Endothelial cell of hepatic sinusoid (primary cell): ENCODE results near the gene NANOS1.
"Not testable (repeated sequence)": the region's sequence is repeated elsewhere in the genome, so short reads cannot be mapped to it uniquely, and the experiment has no call there.

Experiments used
- in situ Hi-C: cut with HindIII; loops from 2 replicates; pipeline ENCODE4 v1.10.0; 2017; ENCODE audit warnings: low sequenced_read_pairs

The NANOS1 gene

GRCh38 chr10:119006451-119007210 lies 22.9 kb upstream of the NANOS1 start:
- in situ Hi-C loops = no loop called here

DNA sequence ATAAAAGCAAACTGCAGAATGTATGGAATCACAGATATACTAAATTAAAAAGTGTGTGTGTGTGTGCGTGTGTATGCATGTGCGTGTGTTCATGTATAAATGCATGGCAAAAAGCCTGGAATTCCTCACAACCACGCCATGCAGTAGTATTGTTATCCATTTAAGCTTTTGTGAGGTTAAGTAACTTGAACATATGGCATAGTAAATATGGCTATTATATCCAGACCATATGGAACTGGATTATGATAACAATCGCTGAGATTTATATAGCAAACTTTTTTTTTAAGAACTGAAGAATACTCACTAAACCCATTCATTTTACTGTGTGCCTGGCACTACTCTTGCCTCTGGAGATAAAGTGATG lies 22.3 kb upstream of the NANOS1 start:
- in situ Hi-C loops = no loop called here

DNA sequence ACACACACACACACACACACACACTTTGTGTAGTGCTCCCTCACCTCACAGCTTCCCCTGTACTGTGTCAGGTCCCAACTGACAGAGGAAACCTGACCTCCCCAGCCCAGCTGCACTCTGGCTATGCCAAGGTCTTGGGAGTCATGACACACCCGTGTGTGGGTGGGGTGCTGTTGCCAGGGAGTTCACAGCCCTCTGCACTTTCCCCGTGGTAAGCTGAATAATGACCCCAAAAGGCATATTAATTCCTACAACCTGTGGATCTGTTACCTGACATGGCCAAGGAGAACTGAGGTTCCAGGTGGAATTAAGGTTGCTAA lies 8.9 kb upstream of the NANOS1 start:
- in situ Hi-C loops = no loop called here

GRCh38 chr10:119022846-119023552 lies 6.5 kb upstream of the NANOS1 start:
- in situ Hi-C loops = no loop called here

- in situ Hi-C loops = no loop called here
Observed at GRCh38 chr10:119023553-119023868, 6.0 kb upstream of the NANOS1 start.

GRCh38 chr10:119024882-119025281 lies 4.6 kb upstream of the NANOS1 start:
- in situ Hi-C loops = no loop called here

DNA sequence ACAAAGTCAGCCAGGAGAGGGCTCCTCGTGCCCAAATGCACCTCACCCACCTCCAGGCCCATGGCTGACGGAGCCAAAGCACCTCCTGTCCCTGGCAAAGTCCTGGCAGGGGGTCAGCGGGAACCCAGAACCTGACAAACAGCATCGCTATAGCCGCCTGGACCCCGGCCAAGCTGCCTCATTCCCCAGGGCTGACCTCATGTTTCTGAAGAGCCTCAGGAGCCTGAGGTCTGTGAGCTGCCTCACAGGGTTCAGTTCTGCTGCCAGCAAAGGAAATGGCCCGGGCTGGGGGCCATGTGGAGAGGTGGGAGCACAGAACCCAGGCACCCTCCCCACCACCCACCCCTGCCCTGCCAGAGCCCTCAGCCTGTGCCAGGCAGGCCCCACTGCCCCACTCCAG lies 4.2 kb upstream of the NANOS1 start:
- in situ Hi-C loops = no loop called here

DNA sequence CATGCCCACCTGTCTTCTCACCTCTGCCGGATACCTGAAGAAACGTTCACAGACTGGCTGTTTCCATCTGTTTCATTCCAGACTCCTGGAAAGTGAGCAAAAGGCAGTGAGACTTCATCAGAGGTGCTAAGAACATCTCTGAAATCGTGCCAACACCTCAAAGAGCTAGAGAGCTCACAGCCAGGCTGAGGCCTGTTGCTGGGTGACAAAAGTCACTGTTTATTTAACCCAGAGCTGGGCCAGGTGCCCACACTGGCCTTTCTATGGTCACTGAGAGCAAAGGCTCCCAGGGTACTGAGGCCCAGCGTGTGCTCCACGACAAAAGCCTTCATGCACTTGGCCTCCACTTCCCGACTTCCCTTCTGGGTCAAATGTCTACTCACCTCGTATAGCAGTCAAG lies 3.7 kb upstream of the NANOS1 start:
- in situ Hi-C loops = no loop called here

GRCh38 chr10:119026301-119027110 lies 3.0 kb upstream of the NANOS1 start:
- in situ Hi-C loops = no loop called here

GRCh38 chr10:119028445-119028899 lies 1.0 kb upstream of the NANOS1 start:
- in situ Hi-C loops = not testable (repeated sequence)

- in situ Hi-C loops = no loop called here
Observed at GRCh38 chr10:119028900-119029612, 458 bp upstream of the NANOS1 start.

- in situ Hi-C loops = no loop called here
Observed at GRCh38 chr10:119030421-119031250, 1.1 kb downstream of the NANOS1 start.

- in situ Hi-C loops = no loop called here
Observed at GRCh38 chr10:119031496-119032059, 2.1 kb downstream of the NANOS1 start.

GRCh38 chr10:119039161-119039560 lies 9.6 kb downstream of the NANOS1 start:
- in situ Hi-C loops = no loop called here

GRCh38 chr10:119041326-119041725 lies 11.8 kb downstream of the NANOS1 start:
- in situ Hi-C loops = no loop called here

- in situ Hi-C loops = no loop called here
Observed at GRCh38 chr10:119042169-119042568, 12.7 kb downstream of the NANOS1 start.

DNA sequence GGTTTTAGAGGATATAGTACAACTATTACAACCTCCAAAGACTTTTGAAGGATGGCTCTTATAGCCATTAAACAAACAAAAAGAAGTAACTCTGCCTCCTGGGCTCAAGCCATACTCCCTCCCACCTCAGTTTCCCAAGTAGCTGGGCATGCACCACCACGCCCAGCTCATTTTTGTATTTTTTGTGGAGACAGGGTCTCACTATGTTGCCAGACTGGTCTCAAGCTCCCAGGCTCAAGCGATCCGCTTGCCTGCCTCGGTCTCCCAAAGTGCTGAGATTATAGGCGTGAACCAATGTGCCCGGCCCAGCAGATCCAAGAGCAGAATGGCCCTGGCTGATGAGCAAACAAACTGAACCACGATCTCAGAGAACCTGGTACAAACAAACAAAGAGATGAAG lies 16.0 kb downstream of the NANOS1 start:
- in situ Hi-C loops = no loop called here

GRCh38 chr10:119049361-119049760 lies 19.8 kb downstream of the NANOS1 start:
- in situ Hi-C loops = no loop called here

GRCh38 chr10:119049777-119050176 lies 20.3 kb downstream of the NANOS1 start:
- in situ Hi-C loops = no loop called here

DNA sequence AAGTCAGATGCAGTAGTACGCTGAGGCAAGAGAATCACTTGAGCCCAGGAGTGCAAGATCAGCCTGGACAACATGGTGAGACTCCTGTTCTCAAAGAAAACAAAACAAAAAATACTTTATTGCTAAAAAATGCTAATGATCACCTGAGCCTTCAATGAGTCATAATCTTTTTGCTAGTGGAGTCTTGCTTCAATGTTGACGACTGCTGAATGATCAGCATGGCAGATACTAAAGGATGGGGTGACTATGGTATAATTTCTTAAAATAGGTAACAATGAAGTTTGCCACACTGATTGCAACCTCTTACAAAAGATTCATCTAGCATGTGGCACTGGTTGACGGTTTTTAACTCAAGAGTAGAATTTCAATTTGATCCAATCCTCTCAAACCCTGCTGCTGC lies 22.3 kb downstream of the NANOS1 start:
- in situ Hi-C loops = no loop called here
